RKO (cell line): ENCODE results near the gene FPGT.
"Not testable (repeated sequence)": the region's sequence is repeated elsewhere in the genome, so short reads cannot be mapped to it uniquely, and the experiment has no call there.

Experiments used
- DNase-seq: peaks from one replicate; pipeline ENCODE4 v3.0.0-alpha.2; 2016; ENCODE audit warnings: low spot score

Gene FPGT

GRCh38 chr1:74197657-74198552 is at the start of gene FPGT, which contains the start of gene LRRIQ3:
Gene FPGT (plus strand): TSS chr1:74198242. CDS start chr1:74198279, 37 bp downstream.
Gene LRRIQ3 (minus strand): TSS chr1:74198176. CDS start chr1:74183684, 14,492 bp downstream.
- peak; percentile 93 for DNase-seq

- no peak for DNase-seq
These were observed 38.0 kb upstream of the FPGT start for GRCh38 chr1:74160046-74160445.

GRCh38 chr1:74161497-74161896 is 36.5 kb upstream of the FPGT start:
- DNase-seq: no peak

- DNase-seq: no peak
These were observed 35.7 kb upstream of the FPGT start for GRCh38 chr1:74162333-74162732.

- DNase-seq: not testable (repeated sequence)
These were observed 23.6 kb upstream of the FPGT start for GRCh38 chr1:74174423-74174822.

- DNase-seq: peak; percentile 12
These were observed 17.6 kb upstream of the FPGT start for GRCh38 chr1:74180490-74180889.

GRCh38 chr1:74193908-74194307 is 4.1 kb upstream of the FPGT start:
- DNase-seq: peak; percentile 57

- DNase-seq: no peak
These were observed 2.7 kb upstream of the FPGT start for GRCh38 chr1:74195339-74195738.

- DNase-seq: no peak
These were observed 787 bp upstream of the FPGT start for GRCh38 chr1:74197255-74197654.

GRCh38 chr1:74199504-74199903 is 1.5 kb downstream of the FPGT start:
- DNase-seq: no peak

GRCh38 chr1:74205266-74205665 is 7.2 kb downstream of the FPGT start:
- DNase-seq: no peak

- no peak for DNase-seq
These were observed 17.2 kb downstream of the FPGT start for GRCh38 chr1:74215229-74215628.

- no peak for DNase-seq
These were observed 24.7 kb downstream of the FPGT start for GRCh38 chr1:74222701-74223100.

- DNase-seq: no peak
These were observed 25.4 kb downstream of the FPGT start for GRCh38 chr1:74223453-74223852.

GRCh38 chr1:74235153-74235552 is 37.1 kb downstream of the FPGT start, which contains the start of gene TNNI3K:
Gene TNNI3K (plus strand): TSS chr1:74235387. CDS start chr1:74235452, 65 bp downstream.
- no peak for DNase-seq

- DNase-seq: no peak
These were observed 38.4 kb downstream of the FPGT start for GRCh38 chr1:74236440-74236839.

- no peak for DNase-seq
These were observed 39.0 kb downstream of the FPGT start for GRCh38 chr1:74237035-74237434.

GRCh38 chr1:74237787-74238186 is 39.7 kb downstream of the FPGT start:
- no peak for DNase-seq

- DNase-seq: no peak
These were observed 47.2 kb downstream of the FPGT start for GRCh38 chr1:74245168-74245772.

GRCh38 chr1:74246315-74246714 is 48.3 kb downstream of the FPGT start:
- no peak for DNase-seq

GRCh38 chr1:74247881-74248528 is 50.0 kb downstream of the FPGT start:
- no peak for DNase-seq

- not testable (repeated sequence) for DNase-seq
These were observed 55.3 kb downstream of the FPGT start for GRCh38 chr1:74253243-74253824.
